Measurements from ENCODE around the gene MRNIP.

The MRNIP gene

DNA sequence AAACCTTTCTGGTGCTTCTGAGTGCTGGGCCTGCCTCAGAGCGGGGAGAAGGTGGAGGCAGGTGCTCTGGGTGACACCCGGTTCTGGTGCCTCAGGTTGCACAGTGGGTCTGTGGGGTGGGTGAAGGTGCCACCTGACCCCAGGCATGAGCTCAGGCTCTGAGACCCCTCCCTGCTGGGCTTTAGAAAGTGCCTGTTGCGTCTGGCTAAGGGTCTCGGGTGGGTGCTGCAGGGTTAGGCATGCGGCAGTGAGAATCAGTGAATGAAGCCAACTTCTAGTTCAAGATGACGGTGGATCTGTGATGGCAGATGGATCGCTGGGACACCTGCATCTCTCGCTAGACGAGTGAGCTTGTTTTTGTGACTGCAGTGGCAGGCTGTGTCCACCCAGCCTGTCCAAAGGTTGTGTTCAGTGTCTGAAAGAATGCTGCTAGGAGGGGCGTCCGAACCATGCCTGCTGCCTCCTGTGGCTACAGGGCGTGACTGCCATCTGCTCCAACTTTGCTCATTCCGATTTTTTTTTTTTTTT lies 32.9 kb downstream of the MRNIP start:
- H3K4me3 ChIP-seq (ENCODE audit: low read depth, low read length), result no peak overlapping the region
- no peaks in the 10 kb centered on the region for H3K27me3 ChIP-seq (ENCODE audit: control insufficient read depth, insufficient read depth, low read length)
- H3K27ac ChIP-seq (ENCODE audit: low read depth, low read length), result no peak overlapping the region

GRCh38 chr5:179824745-179825112 lies 33.9 kb downstream of the MRNIP start:
- Histone ChIP-seq H3K27me3 (ENCODE audit: control insufficient read depth, insufficient read depth, low read length) (no peaks in the 10 kb centered on the region), H3K4me3 (ENCODE audit: low read depth, low read length) (no peak overlapping the region), H3K9me3 (ENCODE audit: control insufficient read depth, insufficient read depth, low read depth, low read length) (no peaks in the 10 kb centered on the region), H3K9ac (ENCODE audit: low read length) (no peak overlapping the region), H3K36me3 (ENCODE audit: control insufficient read depth, insufficient read depth, low read length) (peaks cover 76% of the 10 kb centered on the region), H3K4me1 (ENCODE audit: control insufficient read depth, insufficient read depth, low read length) (peaks cover 38% of the 10 kb centered on the region), H3K27ac (ENCODE audit: low read depth, low read length) (no peak overlapping the region)

More for the DNA sequence above, 32.9 kb downstream of the MRNIP start:
- Histone ChIP-seq H3K4me1 (ENCODE audit: control insufficient read depth, insufficient read depth, low read length) (peaks cover 32% of the 10 kb centered on the region), H3K9ac (ENCODE audit: low read length) (no peak overlapping the region), H3K36me3 (ENCODE audit: control insufficient read depth, insufficient read depth, low read length) (peaks cover 86% of the 10 kb centered on the region), H3K9me3 (ENCODE audit: control insufficient read depth, insufficient read depth, low read depth, low read length) (no peaks in the 10 kb centered on the region)

GRCh38 chr5:179823937-179824744 lies 34.5 kb downstream of the MRNIP start:
- no peak overlapping the region for H3K9ac ChIP-seq (ENCODE audit: low read length)
- H3K9me3 ChIP-seq (ENCODE audit: control insufficient read depth, insufficient read depth, low read depth, low read length), result no peaks in the 10 kb centered on the region
- H3K4me1 ChIP-seq (ENCODE audit: control insufficient read depth, insufficient read depth, low read length), result peaks cover 38% of the 10 kb centered on the region
- no peaks in the 10 kb centered on the region for H3K27me3 ChIP-seq (ENCODE audit: control insufficient read depth, insufficient read depth, low read length)
- H3K4me3 ChIP-seq (ENCODE audit: low read depth, low read length), result no peak overlapping the region
- peaks cover 70% of the 10 kb centered on the region for H3K36me3 ChIP-seq (ENCODE audit: control insufficient read depth, insufficient read depth, low read length)
- H3K27ac ChIP-seq (ENCODE audit: low read depth, low read length), result no peak overlapping the region

- Histone ChIP-seq H3K4me1 (ENCODE audit: control insufficient read depth, insufficient read depth, low read length) (peaks cover 36% of the 10 kb centered on the region), H3K9me3 (ENCODE audit: control insufficient read depth, insufficient read depth, low read depth, low read length) (no peaks in the 10 kb centered on the region), H3K4me3 (ENCODE audit: low read depth, low read length) (peak overlapping the region; percentile 80), H3K9ac (ENCODE audit: low read length) (peak overlapping the region; percentile 26), H3K27me3 (ENCODE audit: control insufficient read depth, insufficient read depth, low read length) (no peaks in the 10 kb centered on the region), H3K36me3 (ENCODE audit: control insufficient read depth, insufficient read depth, low read length) (peaks cover 55% of the 10 kb centered on the region), H3K27ac (ENCODE audit: low read depth, low read length) (no peak overlapping the region)
Measured at GRCh38 chr5:179822444-179822990, 36.1 kb downstream of the MRNIP start.

GRCh38 chr5:179822059-179822432 lies 36.6 kb downstream of the MRNIP start:
- peaks cover 34% of the 10 kb centered on the region for H3K4me1 ChIP-seq (ENCODE audit: control insufficient read depth, insufficient read depth, low read length)
- H3K36me3 ChIP-seq (ENCODE audit: control insufficient read depth, insufficient read depth, low read length), result peaks cover 51% of the 10 kb centered on the region
- no peaks in the 10 kb centered on the region for H3K27me3 ChIP-seq (ENCODE audit: control insufficient read depth, insufficient read depth, low read length)
- no peak overlapping the region for H3K27ac ChIP-seq (ENCODE audit: low read depth, low read length)
- H3K9ac ChIP-seq (ENCODE audit: low read length), result no peak overlapping the region
- peak overlapping the region; percentile 80 for H3K4me3 ChIP-seq (ENCODE audit: low read depth, low read length)
- H3K9me3 ChIP-seq (ENCODE audit: control insufficient read depth, insufficient read depth, low read depth, low read length), result no peaks in the 10 kb centered on the region

- Histone ChIP-seq H3K9me3 (ENCODE audit: control insufficient read depth, insufficient read depth, low read depth, low read length) (no peaks in the 10 kb centered on the region), H3K27ac (ENCODE audit: low read depth, low read length) (peak overlapping the region; percentile 85; the same call in 1 of the 2 replicates), H3K4me3 (ENCODE audit: low read depth, low read length) (peak overlapping the region; percentile 80), H3K4me1 (ENCODE audit: control insufficient read depth, insufficient read depth, low read length) (peaks cover 34% of the 10 kb centered on the region), H3K9ac (ENCODE audit: low read length) (peak overlapping the region; percentile 97), H3K27me3 (ENCODE audit: control insufficient read depth, insufficient read depth, low read length) (no peaks in the 10 kb centered on the region), H3K36me3 (ENCODE audit: control insufficient read depth, insufficient read depth, low read length) (peaks cover 46% of the 10 kb centered on the region)
Measured at GRCh38 chr5:179821298-179822058, 37.1 kb downstream of the MRNIP start.

GRCh38 chr5:179820483-179821297 lies 37.9 kb downstream of the MRNIP start, which contains the start of gene SQSTM1:
SQSTM1 (plus strand) TSS chr5:179820905; CDS start chr5:179820937, 32 bp downstream.
- peak within 1 kb of the TSS; percentile 97 for H3K9ac ChIP-seq (ENCODE audit: low read length)
- peak within 1 kb of the TSS; percentile 85 for H3K27ac ChIP-seq (ENCODE audit: low read depth, low read length)
- H3K4me1 ChIP-seq (ENCODE audit: control insufficient read depth, insufficient read depth, low read length), result peaks cover 34% of the 10 kb centered on the region
- H3K36me3 ChIP-seq (ENCODE audit: control insufficient read depth, insufficient read depth, low read length), result peaks cover 38% of the 10 kb centered on the region
- no peaks in the 10 kb centered on the region for H3K9me3 ChIP-seq (ENCODE audit: control insufficient read depth, insufficient read depth, low read depth, low read length)
- H3K27me3 ChIP-seq (ENCODE audit: control insufficient read depth, insufficient read depth, low read length), result no peaks in the 10 kb centered on the region
- H3K4me3 ChIP-seq (ENCODE audit: low read depth, low read length), result peak within 1 kb of the TSS; percentile 80

GRCh38 chr5:179820127-179820482 lies 38.5 kb downstream of the MRNIP start:
- H3K9me3 ChIP-seq (ENCODE audit: control insufficient read depth, insufficient read depth, low read depth, low read length), result no peaks in the 10 kb centered on the region
- H3K36me3 ChIP-seq (ENCODE audit: control insufficient read depth, insufficient read depth, low read length), result peaks cover 36% of the 10 kb centered on the region
- peak overlapping the region; percentile 85 for H3K27ac ChIP-seq (ENCODE audit: low read depth, low read length)
- H3K9ac ChIP-seq (ENCODE audit: low read length), result peak overlapping the region; percentile 84
- peak overlapping the region; percentile 80 for H3K4me3 ChIP-seq (ENCODE audit: low read depth, low read length)
- peaks cover 34% of the 10 kb centered on the region for H3K4me1 ChIP-seq (ENCODE audit: control insufficient read depth, insufficient read depth, low read length)
- no peaks in the 10 kb centered on the region for H3K27me3 ChIP-seq (ENCODE audit: control insufficient read depth, insufficient read depth, low read length)

DNA sequence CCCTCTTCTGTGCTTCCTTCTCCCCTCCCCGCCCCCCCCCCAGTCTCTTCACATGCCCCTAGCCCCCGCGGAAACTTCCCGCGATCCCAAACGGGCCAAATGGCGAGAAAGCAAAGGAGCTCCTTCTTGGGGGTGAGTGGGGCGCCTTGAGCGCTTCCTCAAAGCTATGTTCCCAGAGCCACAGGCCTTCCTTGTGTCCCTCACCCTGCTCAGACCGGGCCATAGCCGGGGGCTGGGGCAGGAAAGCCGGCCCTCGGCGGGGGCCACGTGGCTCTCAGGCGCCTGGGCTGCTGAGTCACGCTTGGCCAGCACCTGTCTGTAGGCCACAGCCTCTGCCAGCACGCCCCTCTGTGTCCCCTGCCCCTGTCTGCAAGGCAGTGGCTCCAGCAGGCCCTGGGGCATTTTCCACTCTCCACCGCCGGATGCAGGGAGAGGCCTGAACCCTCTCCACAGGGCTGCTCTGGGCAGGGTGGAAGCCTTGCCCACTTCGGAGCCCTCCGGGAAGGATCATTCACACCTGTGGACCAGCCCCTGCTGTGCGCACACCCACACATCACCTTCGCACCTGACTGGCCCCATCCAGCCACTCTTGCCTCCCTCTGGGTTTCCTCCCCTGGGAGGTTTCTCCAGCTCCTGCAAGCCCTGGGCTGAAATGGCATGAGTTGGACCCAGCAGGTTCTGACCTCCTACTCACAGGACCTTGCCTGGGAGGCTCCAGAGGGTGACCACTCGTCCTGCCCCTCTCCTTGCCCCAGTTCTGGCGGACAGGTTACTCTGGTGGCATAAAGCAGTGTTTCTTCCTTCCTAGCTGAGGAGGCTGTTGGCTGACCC lies 39.1 kb downstream of the MRNIP start:
- Histone ChIP-seq H3K4me1 (ENCODE audit: control insufficient read depth, insufficient read depth, low read length) (peaks cover 34% of the 10 kb centered on the region), H3K27ac (ENCODE audit: low read depth, low read length) (peak overlapping the region; percentile 85), H3K9ac (ENCODE audit: low read length) (peak overlapping the region; percentile 84), H3K27me3 (ENCODE audit: control insufficient read depth, insufficient read depth, low read length) (no peaks in the 10 kb centered on the region), H3K4me3 (ENCODE audit: low read depth, low read length) (peak overlapping the region; percentile 80), H3K36me3 (ENCODE audit: control insufficient read depth, insufficient read depth, low read length) (peaks cover 30% of the 10 kb centered on the region), H3K9me3 (ENCODE audit: control insufficient read depth, insufficient read depth, low read depth, low read length) (no peaks in the 10 kb centered on the region)

Data from HUES6 (cell line).